Esophagus squamous epithelium (tissue), 5 donors: Measurements from ENCODE around the gene EPHA3. TPM values are rescaled to one million over a fixed set of nuclear protein-coding genes. Genes with fewer than 3 reads are reported as not detected.

Experiments
- DNase-seq: peaks from one replicate; lab custom pipeline; 2025; lab: John Stamatoyannopoulos, UW
- H3K27ac ChIP-seq, 4 donors: fragments of 200-600 bp; sonication (generic); one replicate each; pipeline ENCODE4 v1.5.1; 2016 to 2019; ENCODE audit warnings: mild to moderate bottlenecking in 1 of 4
- H3K27me3 ChIP-seq, 4 donors: fragments of 200-600 bp; sonication (generic); 1 replicate in 3 of 4; 2 replicates in 1 of 4; pipeline versions ENCODE4 v1.5.1 to v1.6.0; 2017 to 2021; ENCODE audit warnings: antibody characterized with exemption in 1 of 4
- H3K36me3 ChIP-seq, 3 donors: fragments of 200-600 bp; sonication (generic); one replicate each; pipeline ENCODE4 v1.5.1; 2016 to 2019
- H3K4me1 ChIP-seq, 3 donors: fragments of 200-600 bp; sonication (generic); one replicate each; pipeline ENCODE4 v1.5.1; 2017 to 2019
- H3K4me3 ChIP-seq, 4 donors: fragments of 200-600 bp; sonication (generic); 1 replicate in 3 of 4; 2 replicates in 1 of 4; pipeline ENCODE4 v1.5.1; 2016 to 2019; ENCODE audit warnings: mild to moderate bottlenecking in 2 of 4, moderate library complexity in 1 of 4
- H3K9me3 ChIP-seq, 3 donors: fragments of 200-600 bp; sonication (generic); one replicate each; pipeline ENCODE4 v1.5.1; 2016 to 2019
- POLR2A ChIP-seq, 4 donors: fragments of 450-650 bp; IDR thresholded peaks; one replicate each; pipeline ENCODE4 v1.6.1; 2017; ENCODE audit warnings: antibody characterized with exemption in 4 of 4, mild to moderate bottlenecking in 4 of 4, moderate library complexity in 3 of 4
- WGBS, 2 donors: methylation state at CpG; one replicate each; pipeline ENCODE4 v1.1.5; 2018; 5-methylcytosine and 5-hydroxymethylcytosine counted together
- intact Hi-C: fragments of 100-400 bp; cut with DNase I; formaldehyde crosslinking; loops from one replicate; pipeline ENCODE4 v1.15.0; 2022
- total RNA-seq, 4 donors: library from RNA; depleted of rRNA; stranded (reverse); fragments of >200 nt; gene quantifications; one replicate each; pipeline ENCODE4 v1.1.0, GENCODE V29; 2016
- TF ChIP-seq, protein P1 (sequence below), 6 experiments: fragments of 450-650 bp in 4 of 6; fragments of 200-600 bp in 2 of 6; sonication (generic) in 2 of 6; IDR thresholded peaks; one replicate each; pipeline ENCODE4 v1.5.1; 2016 to 2019; ENCODE audit warnings: antibody characterized with exemption in 6 of 6, mild to moderate bottlenecking in 4 of 6, moderate library complexity in 4 of 6
- donor health status: DM: yes; HTN: yes; CAD: no.

The EPHA3 gene
- total RNA-seq, 4 donors from 2014 or later: 0.38 to 3.6 (median 1.4) TPM

DNA sequence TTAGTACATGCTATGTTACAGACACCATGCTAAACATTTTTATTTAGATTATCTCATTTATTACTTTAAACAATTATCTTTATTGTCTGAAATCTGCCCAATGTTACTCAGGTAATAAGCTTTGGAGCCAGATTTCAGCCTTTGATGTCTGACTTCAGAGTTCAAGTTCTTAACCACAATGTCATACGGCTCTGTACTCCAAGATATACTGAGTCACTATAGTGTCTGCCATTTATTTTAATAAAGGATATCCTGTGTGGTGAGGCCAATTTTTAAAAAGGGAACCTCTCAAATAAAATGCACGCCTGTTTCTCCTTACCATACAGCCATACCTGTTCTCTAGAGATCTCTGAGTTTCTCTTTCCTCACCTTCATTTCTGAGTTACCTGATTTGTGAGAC, 193.1 kb downstream of the EPHA3 start:
- Histone ChIP-seq H3K27ac (no peak overlapping the region), H3K4me3 (no peak overlapping the region), H3K36me3 (no peaks in the 10 kb centered on the region), H3K9me3 (no peaks in the 10 kb centered on the region), H3K4me1 (no peaks in the 10 kb centered on the region), H3K27me3 (no peaks in the 10 kb centered on the region)
- no peak for DNase-seq
- 35 to 54% methylated on average over 2 of the region's 2 CpGs for WGBS, 2 donors
- intact Hi-C loops: no loop called here
- TF ChIP-seq, protein P1, sequence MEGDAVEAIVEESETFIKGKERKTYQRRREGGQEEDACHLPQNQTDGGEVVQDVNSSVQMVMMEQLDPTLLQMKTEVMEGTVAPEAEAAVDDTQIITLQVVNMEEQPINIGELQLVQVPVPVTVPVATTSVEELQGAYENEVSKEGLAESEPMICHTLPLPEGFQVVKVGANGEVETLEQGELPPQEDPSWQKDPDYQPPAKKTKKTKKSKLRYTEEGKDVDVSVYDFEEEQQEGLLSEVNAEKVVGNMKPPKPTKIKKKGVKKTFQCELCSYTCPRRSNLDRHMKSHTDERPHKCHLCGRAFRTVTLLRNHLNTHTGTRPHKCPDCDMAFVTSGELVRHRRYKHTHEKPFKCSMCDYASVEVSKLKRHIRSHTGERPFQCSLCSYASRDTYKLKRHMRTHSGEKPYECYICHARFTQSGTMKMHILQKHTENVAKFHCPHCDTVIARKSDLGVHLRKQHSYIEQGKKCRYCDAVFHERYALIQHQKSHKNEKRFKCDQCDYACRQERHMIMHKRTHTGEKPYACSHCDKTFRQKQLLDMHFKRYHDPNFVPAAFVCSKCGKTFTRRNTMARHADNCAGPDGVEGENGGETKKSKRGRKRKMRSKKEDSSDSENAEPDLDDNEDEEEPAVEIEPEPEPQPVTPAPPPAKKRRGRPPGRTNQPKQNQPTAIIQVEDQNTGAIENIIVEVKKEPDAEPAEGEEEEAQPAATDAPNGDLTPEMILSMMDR (IDR thresholded peaks at IDR 0.05): no peak
- no peak for TF ChIP-seq POLR2A (IDR thresholded peaks at IDR 0.05)

DNA sequence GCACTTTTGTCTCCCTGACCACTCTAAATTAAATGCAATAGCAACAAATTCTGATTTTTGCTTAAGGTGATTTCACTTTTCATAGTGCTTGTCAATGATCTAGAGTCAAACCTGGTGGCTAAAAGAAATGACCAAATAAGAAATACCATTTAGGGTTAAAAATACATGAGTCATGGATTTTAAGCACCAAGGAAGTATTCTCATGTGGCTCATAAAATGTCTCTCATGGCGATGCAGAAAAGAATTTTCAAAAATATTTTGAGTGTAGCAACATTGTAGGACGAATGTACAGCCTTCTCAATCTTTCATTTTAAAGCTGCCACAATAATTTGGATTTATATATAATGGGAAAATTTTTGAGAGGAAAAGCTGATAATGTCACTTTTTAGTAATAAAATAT, 193.6 kb downstream of the EPHA3 start:
- no peak overlapping the region for H3K27ac ChIP-seq
- H3K4me3 ChIP-seq: no peak overlapping the region
- no peaks in the 10 kb centered on the region for H3K9me3 ChIP-seq
- intact Hi-C loops: no loop called here
- no peaks in the 10 kb centered on the region for H3K36me3 ChIP-seq
- H3K4me1 ChIP-seq: no peaks in the 10 kb centered on the region
- DNase-seq: no peak
- no peak for TF ChIP-seq POLR2A (IDR thresholded peaks at IDR 0.05)
- TF ChIP-seq, protein P1 (IDR thresholded peaks at IDR 0.05): no peak
- H3K27me3 ChIP-seq: no peaks in the 10 kb centered on the region
- WGBS, 2 donors: 39 to 53% methylated on average over 2 of the region's 2 CpGs

DNA sequence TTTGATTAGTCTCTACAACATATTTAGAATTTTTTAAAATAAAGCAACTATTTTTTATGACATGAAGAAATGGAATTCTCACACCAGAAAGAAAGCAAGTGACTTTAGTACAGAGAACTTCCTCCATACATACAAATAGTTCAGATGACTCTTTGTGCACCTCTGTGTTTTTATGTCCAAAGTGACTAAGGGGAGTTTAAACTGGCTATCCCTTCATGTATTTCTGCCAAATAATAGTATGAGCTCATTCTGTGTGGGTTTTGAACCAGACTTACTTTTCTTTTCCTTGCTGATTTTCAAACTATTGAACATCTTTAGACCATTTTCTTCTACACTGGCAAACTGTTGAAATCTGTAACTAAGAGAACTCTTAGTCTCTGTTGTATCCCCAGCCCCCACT, 196.3 kb downstream of the EPHA3 start:
- Histone ChIP-seq H3K27me3 (no peaks in the 10 kb centered on the region), H3K4me1 (no peaks in the 10 kb centered on the region), H3K36me3 (no peaks in the 10 kb centered on the region), H3K27ac (no peak overlapping the region), H3K9me3 (no peaks in the 10 kb centered on the region), H3K4me3 (no peak overlapping the region)
- DNase-seq: no peak
- TF ChIP-seq POLR2A (IDR thresholded peaks at IDR 0.05): no peak
- TF ChIP-seq, protein P1 (IDR thresholded peaks at IDR 0.05): no peak
- intact Hi-C loops: no loop called here

DNA sequence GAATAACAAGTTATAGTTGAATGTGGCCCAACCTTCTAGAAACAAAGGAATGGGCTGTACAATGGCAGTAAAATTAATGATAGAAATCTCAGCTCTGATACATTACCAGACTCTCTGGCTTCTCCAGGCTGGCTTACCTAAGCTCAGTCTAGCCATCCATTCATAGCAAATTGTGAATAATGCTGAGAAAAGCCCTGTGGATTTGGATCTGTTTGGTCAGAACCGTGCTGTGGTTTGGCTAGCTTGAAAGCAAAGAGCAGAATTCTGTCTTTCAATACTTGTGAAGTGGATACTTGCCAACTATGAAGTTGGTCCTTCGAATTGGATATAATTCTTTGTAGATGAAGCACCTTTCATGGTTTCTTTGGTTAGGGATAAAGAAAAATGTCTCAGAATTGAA, 199.1 kb downstream of the EPHA3 start:
- no peak for DNase-seq
- WGBS, 2 donors: 35 to 38% methylated on average over 2 of the region's 2 CpGs
- Histone ChIP-seq H3K36me3 (no peaks in the 10 kb centered on the region), H3K27ac (no peak overlapping the region), H3K27me3 (no peaks in the 10 kb centered on the region), H3K4me3 (no peak overlapping the region), H3K4me1 (no peaks in the 10 kb centered on the region), H3K9me3 (no peaks in the 10 kb centered on the region)
- intact Hi-C loops: no loop called here
- TF ChIP-seq, protein P1 (IDR thresholded peaks at IDR 0.05): no peak
- no peak for TF ChIP-seq POLR2A (IDR thresholded peaks at IDR 0.05)

DNA sequence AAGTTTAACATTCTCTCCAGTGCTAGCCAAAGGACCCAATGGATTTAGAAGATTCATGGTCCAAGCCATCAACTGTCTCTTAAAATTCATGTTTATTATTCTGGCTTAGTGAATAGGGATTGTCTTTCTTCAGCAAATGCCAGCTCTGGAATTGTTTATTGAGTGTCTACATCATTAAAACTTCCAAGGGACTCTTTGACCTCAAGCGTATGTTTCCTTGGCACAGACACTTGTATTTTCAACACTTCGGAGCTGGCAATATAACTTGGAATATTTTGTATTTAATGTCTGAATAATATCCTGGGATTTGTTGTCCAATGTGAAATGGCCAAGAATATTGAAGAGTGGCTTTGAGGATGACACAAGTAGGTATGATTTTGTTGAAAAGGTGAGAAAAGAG, 204.2 kb downstream of the EPHA3 start:
- H3K27me3 ChIP-seq: no peaks in the 10 kb centered on the region
- WGBS, 2 donors: 46 to 58% methylated on average over 2 of the region's 2 CpGs
- intact Hi-C loops: no loop called here
- TF ChIP-seq POLR2A (IDR thresholded peaks at IDR 0.05): no peak
- TF ChIP-seq, protein P1 (IDR thresholded peaks at IDR 0.05): no peak
- no peaks in the 10 kb centered on the region for H3K9me3 ChIP-seq
- H3K36me3 ChIP-seq: no peaks in the 10 kb centered on the region
- DNase-seq: no peak
- no peak overlapping the region for H3K4me3 ChIP-seq
- no peaks in the 10 kb centered on the region for H3K4me1 ChIP-seq
- H3K27ac ChIP-seq: no peak overlapping the region
